Frontal cortex (tissue), 4 donors: ENCODE measurements around the gene PPHLN1. TPM values are rescaled to one million over a fixed set of nuclear protein-coding genes. Genes with fewer than 3 reads are reported as not detected.

Source experiments
- DNase-seq, 2 donors: peaks; one replicate each; pipeline ENCODE4 v3.0.0; 2012; ENCODE audit warnings: low spot score in 2 of 2
- FAIRE-seq: peaks from 2 replicates; lab custom pipeline; 2012; peaks lifted over from hg19 to GRCh38; lab: Jason Lieb, UNC
- total RNA-seq: library from RNA; depleted of rRNA; stranded (reverse); fragments of >200 nt; gene quantifications from one replicate; pipeline ENCODE4 v1.2.3, GENCODE V29; 2014
- donor health status: control.
- donor health status: control.
- donor health status: control.

Gene PPHLN1
- total RNA-seq, 1 donor from 2014 or later: 82.3 TPM

DNA sequence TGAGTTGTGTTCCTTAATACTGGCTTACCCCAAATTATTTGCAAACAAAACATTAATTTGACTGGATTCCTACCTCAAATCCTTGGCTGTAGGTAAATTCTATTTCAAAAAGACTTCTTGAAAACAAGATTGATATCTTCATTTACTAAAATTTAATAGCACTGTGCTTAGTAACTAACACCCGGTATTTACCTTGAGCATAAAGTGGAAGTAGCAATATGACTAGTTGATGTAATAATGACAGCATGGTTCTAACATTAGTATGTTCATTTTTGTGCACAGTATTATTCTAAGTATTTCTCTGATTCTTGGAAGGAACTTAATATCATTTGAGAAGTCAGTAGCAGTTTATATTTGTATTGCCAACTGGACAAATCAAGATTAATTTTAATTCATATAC, 96.8 kb downstream of the PPHLN1 start:
- DNase-seq (no peak), FAIRE-seq (no peak)

DNA sequence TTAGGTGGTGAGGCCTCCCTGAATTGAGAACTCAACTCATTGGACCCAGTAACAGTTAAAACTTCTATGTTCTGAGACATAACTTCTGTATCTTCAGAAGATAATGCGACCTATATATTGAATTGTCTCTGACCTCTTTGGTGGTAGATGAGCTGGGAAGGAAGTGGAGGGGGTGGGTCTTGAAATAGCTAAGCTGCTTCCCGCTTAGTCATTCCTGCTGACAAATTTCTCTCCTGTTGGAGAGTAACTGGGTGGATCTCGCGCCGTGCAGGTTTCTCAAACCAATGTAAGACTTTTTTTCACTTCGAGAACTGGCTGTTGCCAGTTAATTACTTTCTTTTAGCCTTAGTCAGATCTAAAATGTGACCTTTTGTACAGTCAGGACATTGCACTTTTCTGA, 100.8 kb downstream of the PPHLN1 start:
- DNase-seq: no peak
- no peak for FAIRE-seq

DNA sequence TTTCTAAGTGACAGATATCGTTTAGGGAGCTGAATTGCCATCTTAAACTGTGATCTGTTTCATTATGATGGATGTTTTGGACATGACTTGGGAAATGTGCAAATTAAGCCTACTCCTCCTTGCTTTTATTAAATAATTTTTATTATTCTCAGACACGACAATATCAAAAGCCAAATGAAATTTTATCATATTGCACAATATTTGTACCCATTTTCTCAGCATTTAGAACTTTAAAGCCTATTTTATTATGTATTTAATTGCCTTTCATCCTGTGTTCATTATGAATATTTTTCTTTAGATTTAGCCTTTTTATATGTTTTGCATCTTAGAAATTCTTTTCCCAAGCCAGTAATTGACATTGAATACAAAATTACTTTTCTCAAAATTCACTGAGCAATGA, 102.9 kb downstream of the PPHLN1 start:
- FAIRE-seq (no peak), DNase-seq (no peak)

DNA sequence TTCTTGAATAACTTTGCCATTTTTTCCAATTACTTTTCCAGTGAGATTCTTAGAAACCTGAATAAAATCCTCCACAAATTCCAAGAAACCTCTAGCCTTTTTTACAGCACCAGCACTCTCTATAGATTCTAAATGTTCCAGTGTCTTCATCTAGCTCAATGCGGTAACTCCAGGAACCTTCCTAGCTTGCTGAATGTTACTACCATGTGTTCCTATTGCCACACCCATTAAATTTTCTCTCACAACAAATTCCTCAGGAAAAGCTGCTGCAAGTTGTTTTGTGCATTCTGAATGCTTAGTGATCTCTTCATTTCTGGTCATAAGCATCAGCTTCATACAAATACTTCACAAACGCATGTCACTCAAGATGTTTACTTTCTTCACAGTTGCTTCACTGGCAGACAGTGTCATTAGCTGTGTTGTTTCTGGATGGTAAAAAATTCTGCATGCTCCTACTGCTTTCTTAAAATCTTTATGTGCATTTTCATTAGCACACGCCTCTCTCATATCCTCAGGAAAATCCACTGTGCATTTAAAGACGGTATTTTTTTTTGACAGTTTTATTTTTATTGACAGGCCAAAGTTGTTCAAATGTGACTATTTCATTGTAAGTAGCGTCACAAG, 106.7 kb downstream of the PPHLN1 start:
- FAIRE-seq (no peak), DNase-seq (no peak)

DNA sequence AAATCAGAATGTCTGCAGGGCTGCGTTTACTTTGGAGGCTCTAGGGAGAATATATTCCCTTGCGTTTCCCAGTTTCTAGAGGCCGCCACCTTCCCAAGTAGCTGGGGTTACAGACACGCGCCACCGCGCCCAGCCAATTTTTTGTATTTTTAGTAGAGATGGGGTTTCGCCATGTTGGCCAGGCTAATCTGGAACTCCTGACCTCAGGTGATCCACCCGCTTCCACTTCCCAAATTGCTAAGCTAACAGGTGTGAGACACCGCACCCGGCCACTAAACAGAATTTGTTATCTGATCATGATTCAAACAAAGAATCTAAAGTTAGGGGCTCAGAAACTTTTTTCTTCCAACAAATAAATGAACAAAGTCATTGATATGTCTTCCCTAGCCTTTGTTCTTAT, 114.6 kb downstream of the PPHLN1 start:
- no peak for FAIRE-seq

DNA sequence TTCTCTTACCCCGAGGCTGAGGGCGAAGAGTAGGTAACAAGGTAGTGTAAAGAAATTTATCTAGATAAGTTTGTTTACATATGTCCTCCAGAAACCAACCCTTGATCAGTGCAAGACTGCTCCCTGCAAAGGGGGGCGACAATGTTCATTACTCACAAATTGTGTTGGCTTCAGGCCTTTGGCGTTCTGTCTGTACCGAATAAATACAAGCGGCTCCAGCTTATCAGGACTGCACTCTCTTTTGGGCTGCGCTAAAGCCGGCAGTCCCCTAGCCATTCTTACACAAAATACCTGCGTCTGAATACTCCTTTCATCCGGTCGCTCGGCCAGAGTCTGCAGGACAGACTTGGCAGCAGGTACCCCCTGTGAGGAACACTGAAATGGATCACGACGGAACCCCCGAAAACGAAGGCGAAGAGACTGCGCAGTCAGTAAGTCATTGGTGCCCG, 116.4 kb downstream of the PPHLN1 start:
- DNase-seq: no peak
- no peak for FAIRE-seq

More for the DNA sequence above, 114.6 kb downstream of the PPHLN1 start:
- DNase-seq: no peak

DNA sequence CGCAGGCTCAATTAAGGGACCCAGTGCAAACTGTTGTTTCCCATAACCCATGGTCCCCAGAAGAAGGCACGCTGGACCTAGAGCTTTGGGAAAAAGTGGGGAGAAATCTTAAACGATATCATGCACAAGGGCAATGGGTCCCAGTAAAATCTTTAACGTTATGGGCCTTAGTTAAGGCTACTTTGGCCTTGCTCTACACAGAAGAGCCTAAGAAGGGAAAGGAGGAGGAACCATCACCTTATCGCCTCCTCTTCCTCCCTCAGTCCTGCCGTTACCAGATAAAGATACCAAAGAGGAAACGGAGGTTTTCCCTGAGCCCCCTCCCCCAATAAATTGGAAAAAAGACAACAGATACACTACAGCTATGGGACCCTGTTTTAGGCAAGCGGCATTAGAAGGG, 116.9 kb downstream of the PPHLN1 start:
- no peak for FAIRE-seq

DNA sequence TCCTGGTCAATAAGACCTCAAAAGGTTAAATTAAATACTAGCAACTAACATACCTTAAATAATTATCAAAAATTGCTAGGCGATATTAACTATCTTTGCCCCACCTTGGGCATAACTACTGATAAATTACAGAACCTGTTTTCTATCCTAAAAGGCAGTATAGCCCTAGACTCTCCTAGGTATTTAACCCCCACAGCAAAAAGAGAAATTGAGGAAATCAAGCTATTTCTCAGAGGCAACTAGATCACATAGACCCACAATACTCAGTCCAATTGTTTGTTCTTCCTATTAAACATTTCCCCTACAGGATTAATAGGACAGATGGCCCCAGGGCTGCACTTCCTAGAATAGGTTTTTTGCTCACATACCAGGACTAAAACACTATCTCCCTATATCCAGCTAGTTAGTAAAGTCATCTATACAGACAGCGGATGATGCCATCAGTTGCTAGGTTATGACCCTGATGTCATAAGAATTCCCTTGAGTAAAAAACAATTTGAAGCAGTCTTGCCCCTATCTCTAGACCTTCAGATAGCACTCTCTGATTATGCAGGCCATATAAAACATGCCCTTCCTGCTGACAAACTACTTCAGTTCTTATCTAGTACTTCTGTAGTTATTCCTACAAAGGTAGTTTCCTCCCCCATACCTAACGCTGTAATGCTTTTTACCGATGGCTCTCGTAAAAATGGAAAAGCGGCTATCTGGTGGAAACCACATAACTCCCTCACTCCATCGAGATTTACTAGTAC, 118.4 kb downstream of the PPHLN1 start:
- DNase-seq (no peak), FAIRE-seq (no peak)

More for the DNA sequence above, 116.9 kb downstream of the PPHLN1 start:
- DNase-seq: no peak

DNA sequence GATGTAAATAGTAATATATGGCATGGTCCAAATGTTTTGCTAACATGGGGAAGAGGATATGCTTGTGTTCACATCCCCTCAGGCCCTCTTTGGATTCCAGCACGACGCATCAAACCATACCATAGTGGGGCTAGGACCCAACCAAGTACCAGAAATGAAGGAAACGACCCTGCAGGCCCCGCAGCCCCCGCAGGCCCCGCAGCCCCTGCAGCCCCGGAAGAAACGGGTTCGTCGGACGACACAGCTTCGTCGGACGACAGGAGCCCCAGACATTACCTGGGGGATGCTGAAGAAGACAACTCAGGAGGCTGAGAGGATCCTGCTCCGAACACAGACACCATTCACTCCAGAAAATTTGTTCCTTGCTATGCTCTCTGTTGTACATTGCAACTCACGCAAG, 119.9 kb downstream of the PPHLN1 start:
- no peak for DNase-seq
- FAIRE-seq: no peak

DNA sequence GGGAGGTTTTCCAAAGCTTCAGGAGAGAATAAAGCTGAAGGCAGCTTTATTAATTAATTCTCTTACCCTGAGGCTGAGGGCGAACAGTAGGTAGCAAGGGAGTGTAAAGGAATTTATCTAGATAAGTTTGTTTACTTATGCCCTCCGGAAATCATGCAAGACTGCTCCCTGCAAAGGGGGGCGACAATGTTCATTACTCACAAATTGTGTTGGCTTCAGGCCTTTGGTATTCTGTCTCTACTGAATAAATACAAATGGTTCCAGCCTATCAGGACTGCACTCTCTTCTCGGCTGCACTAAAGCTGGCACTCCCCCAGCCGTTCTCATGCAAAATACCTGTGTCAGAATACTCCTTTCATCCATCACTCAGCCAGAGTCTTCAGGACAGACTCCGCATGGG, 120.8 kb downstream of the PPHLN1 start:
- FAIRE-seq (no peak), DNase-seq (no peak)

DNA sequence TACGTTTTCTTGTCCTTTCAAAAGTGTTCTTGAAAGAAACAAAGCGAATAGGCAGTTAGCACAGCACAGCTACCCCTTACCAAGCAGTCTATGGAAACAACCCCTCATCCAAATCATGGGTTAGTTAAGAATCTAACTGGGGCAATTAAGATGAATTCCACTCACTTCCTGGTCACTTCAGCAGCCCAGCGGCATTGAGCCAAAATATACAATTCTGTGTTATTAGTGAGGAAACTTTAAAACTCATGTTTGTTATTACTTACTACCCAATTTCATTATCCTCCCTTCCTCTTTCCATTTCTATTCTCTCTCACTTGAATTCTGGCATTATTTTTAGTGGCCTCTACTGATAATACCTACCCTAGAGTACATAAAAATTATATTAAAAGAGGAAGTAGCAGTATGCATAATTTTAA, 121.4 kb downstream of the PPHLN1 start:
- FAIRE-seq: no peak

DNA sequence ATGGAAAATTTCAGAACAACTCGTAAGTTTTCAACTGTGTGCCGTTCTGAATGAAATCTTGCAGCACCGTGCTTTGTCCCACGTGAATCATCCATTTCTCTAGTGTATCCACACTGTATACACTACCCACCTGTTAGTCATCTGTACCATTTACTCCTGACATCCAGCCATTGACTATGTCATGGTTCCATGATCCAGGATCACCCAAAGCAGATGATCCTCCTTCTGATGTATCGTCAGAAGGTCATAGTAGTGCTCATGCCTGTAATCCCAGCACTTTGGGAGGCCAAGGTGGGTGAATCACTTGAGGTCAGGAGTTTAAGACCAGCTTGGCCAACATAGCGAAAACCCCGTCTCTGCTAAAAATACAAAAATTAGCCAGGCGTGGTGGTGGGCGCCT, 122.9 kb downstream of the PPHLN1 start:
- DNase-seq (no peak), FAIRE-seq (no peak)

More for the DNA sequence above, 121.4 kb downstream of the PPHLN1 start:
- no peak for DNase-seq

DNA sequence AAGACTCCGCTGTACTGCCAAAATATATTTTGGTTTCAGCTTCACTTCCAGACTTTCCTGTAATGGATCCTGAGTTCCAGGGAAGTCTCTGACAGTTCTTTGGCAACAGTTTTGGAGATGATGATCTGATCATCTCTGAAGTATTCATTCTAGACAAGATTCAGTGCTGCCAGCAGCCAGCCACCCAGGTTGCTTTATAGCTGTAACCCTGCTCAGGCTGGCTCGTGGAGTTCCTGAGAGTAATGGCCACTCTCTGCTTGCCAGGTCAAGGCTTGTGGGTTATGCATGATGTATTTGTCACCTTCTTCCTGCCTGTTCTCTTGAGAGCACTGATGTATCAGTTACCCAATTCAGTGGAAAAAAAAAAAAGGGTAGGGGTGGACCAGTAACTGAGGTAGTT, 124.3 kb downstream of the PPHLN1 start:
- DNase-seq (no peak), FAIRE-seq (no peak)

DNA sequence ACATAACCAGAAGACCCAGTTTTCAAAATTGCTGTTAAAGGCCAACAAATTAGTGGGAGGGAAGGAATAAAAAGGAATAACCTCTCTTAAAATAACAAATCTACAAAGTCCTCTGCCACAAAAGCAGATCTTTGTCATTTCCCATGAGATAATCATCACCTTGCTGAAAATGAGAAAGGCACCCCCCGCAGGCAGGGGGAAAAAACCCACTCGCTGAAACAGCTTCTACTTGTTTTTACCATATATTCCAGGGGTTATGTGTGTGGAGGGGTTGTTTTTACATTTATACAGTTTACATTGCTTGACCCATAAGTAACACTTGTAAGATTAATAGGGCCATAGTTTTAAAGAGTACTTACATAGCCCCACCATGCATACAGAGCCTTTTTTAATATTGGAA, 132.6 kb downstream of the PPHLN1 start:
- DNase-seq (no peak), FAIRE-seq (no peak)

DNA sequence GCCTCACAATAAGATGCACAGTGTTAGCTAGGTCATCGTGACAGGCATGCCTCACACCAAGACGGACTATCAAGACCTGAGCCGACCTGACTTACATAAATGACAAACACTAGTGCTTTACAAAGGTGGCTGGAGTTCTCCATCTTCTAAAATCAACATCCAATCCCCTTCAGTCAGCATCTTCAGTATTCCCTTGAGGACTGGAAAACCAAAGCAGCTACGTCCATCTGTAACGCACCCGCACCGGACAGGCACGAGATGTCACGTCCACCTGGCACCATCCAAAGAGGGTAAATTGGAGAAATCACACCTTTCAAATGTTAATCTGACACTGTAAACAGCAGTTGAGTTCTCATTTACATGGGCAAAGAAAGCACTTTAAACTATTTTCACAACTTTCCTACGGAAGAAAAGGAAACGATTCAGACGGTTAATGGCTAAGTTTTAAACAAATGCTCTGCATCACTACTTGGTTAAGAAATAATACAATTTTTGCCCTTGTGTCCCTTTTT, 133.4 kb downstream of the PPHLN1 start:
- FAIRE-seq: no peak
- no peak for DNase-seq

DNA sequence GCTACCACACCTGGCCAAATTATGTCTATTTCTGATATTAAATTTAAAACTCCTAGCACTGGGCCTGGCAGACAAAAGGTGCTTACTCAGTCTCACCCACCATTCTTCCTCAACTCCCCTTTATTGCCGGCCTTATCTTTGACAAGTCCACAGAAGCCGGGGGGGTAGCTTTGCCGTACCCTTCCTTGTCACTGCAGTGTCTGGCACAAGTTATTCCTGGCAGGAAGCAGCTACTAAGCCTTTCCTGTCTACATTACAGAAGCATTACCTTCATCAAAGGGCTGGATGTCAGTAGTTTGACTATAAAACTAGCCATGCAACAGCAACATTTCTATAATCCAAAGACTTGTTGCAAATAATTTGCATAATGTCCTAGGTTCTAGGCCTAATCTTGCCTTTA, 136.5 kb downstream of the PPHLN1 start:
- no peak for FAIRE-seq
- no peak for DNase-seq

DNA sequence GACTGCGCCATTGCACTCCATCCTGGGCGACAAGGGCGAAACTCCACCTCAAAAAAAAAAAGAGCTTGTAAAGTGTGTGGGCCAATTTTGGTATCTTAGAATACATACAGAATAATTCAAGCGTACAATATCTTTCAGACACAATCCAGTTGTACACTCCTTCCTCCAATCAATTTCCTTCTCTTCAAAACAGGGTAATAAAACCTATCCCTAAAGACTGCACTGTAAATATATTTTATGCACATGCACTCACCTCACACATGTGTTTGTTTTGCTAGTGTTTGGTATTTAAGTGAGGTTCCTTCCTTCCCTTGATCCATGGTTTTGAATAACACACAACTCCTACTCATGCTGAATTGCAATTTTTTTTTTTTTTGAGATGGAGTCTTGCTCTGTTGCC, 137.7 kb downstream of the PPHLN1 start:
- no peak for DNase-seq
- no peak for FAIRE-seq

DNA sequence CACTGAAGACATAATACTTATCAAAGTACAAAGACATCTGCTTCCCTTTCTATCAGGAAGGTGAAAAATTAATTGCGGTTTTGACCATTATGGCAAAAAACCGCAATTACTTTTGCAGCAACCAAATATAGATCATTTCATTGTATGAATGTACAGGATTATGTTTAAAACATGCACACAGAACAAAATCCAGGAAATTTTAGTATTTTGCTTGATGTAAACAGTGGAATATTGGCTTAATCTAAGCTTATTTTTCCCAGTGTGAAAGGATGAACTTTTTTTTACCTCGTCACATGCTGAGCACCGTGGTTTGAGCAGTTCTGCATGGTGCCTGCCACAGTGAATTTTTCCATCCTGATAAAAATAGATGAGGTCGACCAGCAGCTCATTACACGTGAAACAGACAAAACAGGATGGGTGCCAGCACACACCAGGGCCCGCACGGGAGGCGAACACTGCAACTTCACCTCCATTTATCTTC, 142.4 kb downstream of the PPHLN1 start:
- no peak for FAIRE-seq
- no peak for DNase-seq

DNA sequence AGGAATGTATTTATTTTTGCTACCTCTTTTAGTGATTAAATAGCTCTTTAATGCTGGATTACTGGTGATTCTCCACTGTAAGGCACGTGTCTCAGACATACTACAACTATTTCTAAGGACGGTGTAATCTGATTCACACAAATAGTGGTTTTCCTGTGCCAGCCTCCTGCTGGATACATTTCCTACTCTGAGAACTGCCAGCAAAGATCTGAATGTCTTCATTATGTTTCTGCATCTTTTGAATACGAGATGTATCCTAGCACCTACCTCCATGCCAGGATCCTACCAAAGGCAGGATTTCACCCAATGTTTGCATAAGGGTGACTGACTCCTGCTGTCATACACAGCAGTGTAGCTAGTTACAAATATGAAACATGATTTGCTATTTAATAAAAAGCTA, 143.0 kb downstream of the PPHLN1 start:
- DNase-seq: no peak
- FAIRE-seq: no peak

DNA sequence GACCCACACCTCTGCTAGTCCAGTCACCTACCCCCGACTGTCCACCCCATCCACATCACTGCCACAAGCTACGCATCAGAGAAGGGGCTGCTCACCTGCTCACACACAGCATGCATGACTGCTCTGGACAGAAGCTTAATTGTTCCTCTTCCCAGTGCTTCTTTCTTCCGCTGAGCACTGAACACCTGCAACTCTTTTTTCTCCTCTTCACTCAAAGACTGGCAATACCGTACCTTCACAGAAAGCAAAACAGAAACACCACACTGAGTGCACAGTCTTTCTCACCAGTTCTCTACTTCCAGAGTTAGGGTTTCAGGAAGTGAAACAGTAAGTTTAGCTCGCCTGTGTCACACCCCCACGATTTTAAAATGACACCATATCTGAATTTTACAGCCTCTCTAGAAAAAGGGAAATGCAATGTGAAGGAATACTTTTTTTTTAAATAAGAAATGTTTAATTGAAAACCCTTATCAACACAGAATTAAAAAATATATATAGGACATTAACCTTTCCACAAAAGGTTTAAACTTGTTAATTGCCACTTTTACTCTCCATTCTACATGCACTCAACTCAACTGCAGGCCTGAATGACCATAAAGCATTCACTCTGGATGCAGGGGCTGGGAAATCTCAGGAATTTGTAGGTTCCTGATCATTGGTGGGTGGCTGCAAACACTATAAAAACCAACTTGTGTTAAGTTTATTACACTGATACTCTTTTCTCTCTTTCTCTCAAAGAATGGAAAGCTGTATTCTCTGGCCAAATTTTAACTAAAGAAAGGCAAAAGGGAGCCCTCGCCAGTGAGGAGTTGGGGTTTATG, 143.6 kb downstream of the PPHLN1 start:
- FAIRE-seq: no peak
- no peak for DNase-seq
